ENCODE measurements around the gene NRARP.

GRCh38 chr9:137294091-137294680 lies 7.9 kb downstream of the NRARP start:
- no peak for TF ChIP-seq CTCF (IDR thresholded peaks at IDR 0.05)
- TF ChIP-seq POLR2A (IDR thresholded peaks at IDR 0.05), result no peak

All from tibial nerve (tissue), 3 donors.